Stimulated activated effector memory CD8-positive, alpha-beta T cell treated with anti-CD3 and anti-CD28 coated beads, Interleukin-12 subunit alpha, Interleukin-12 subunit beta, amount 100 ng/mL, for 72 hours (primary cell): ENCODE measurements around the gene NDUFS7.

Experiments used
- ATAC-seq: fragments of 150-1000 bp; cut with Tn5 transposase; 2 replicates; pipeline ENCODE4 v1.10.0; 2021
- DNase-seq, 2 donors: peaks; one replicate each; pipeline ENCODE4 v3.0.0; 2021 to 2022; ENCODE audit warnings: low spot score in 2 of 2
- H3K27ac Mint-ChIP-seq: one replicate; pipeline ENCODE4 v1.8.0; 2022; ENCODE audit warnings: mild to moderate bottlenecking, mixed read lengths
- H3K36me3 Mint-ChIP-seq: one replicate; pipeline ENCODE4 v1.8.0; 2022; ENCODE audit warnings: mild to moderate bottlenecking, mixed read lengths
- H3K4me1 Mint-ChIP-seq: one replicate; pipeline ENCODE4 v1.8.0; 2022; ENCODE audit warnings: mixed read lengths
- H3K4me3 Mint-ChIP-seq: one replicate; pipeline ENCODE4 v1.8.0; 2022; ENCODE audit warnings: mild to moderate bottlenecking, mixed read lengths
- H3K9me3 Mint-ChIP-seq: one replicate; pipeline ENCODE4 v1.8.0; 2022; ENCODE audit warnings: mixed read lengths

NDUFS7 gene

DNA sequence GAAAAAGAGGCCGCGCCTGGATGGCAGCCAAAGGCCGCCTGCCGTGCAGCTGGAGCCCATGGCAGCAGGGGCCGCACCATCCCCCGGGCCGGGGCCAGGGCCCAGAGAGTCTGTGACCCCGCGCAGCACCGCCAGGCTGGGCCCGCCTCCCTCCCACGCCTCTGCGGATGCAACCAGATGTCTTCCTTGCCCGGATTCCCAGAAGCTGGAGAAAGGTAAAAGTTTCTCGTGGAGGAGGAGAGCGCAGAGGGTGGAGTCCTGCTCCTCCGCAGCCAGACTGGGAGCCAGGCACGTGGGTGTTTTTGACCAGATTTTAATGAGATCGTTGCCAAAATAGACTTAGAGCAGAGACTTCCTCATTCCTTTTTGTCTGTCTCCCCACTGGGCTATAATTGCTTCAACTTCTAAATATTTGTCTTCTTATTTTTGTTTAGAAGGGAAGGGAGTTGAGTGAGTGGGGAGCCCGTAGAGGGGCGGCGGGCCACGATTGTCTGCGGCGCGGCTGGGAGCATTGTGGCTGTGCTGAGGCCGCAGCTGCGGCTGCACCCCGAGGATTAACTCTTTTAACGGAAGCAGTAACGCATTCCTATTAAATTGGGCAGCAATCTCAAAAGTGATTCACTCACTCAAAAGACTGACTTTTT is 22.8 kb upstream of the NDUFS7 start:
- Mint-ChIP-seq H3K27ac (no peak overlapping the region), H3K36me3 (peaks cover 78% of the 10 kb centered on the region), H3K9me3 (no peaks in the 10 kb centered on the region), H3K4me1 (peaks cover 29% of the 10 kb centered on the region), H3K4me3 (no peak overlapping the region)
- DNase-seq (no peak), ATAC-seq (no peak)

DNA sequence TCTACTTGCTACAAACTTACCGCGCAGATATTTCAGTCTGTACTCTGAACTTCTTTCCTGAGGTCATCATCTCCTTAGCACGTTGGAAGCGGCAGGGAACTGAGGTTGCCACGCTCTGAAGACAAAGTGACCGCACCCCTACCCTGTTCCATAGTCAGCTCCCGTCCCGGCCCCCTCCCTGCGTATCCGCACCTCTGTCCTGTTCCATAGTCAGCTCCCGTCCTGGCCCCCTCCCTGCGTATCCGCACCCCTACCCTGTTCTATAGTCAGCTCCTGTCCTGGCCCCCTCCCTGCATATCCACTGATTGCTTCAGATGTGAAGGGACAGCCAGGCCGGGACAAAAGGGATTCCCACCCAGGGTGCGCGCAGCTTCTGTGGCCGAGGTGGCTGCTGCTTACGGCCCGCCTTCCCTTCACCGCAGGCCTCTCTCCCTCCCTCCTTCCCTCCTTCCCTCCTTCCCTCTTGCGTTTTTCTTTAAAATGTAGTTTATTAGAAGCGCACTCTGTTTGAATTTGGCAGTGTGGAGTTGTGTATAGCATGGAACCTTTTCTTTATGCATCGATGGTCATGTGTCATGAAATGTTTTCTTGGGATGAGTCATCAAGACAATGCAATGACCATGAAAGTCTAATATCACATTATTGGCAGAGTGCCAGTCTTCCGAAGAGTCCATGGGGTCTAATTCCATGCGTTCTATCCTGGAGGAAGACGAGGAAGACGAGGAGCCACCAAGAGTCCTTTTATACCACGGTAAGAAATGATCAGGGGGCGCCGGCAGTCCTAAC is 21.9 kb upstream of the NDUFS7 start:
- Mint-ChIP-seq H3K27ac (no peak overlapping the region), H3K4me3 (no peak overlapping the region), H3K4me1 (peaks cover 27% of the 10 kb centered on the region), H3K36me3 (peaks cover 76% of the 10 kb centered on the region), H3K9me3 (no peaks in the 10 kb centered on the region)
- DNase-seq (no peak), ATAC-seq (no peak)

DNA sequence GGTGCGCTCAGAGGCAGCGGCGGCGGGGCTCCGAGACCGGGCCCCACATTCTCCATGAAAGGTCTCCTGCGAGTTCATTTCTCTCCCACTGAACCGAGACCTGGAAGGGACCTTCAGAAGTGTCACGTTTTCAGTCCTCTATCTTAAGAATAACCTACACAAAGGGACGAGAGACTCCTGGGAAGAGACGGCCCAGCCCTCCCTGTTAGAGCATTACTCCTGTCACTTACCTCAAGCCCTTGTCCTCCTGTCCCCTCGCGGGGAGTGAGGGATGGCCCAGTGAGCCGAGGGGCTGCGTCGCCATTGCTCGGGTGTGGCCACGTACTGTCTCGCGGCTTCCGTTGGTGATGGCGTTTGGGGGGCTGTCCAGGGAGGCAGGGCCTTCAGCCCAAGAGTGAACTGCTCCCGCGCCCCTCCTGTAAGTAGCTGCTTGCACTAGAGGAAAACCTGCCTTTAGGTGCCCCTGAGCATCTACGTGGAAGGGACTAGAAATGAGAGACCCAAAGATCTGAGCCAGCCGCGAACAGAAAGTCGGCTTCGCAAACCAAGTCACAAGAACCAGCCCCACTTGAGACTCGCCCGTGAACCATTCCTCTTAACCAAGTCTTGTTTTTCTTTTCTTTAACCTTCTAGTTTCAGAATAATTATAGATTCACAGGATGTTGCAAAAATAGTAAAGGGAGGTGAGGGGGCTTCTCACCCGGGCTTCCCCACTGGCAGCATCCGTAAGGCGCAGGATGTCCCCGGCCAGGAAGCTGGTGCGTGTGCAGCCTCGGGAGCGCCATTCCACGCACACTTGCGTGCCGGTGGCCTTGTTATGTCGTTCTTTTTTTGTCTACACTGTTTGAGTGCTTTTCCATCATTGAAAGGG is 21.1 kb upstream of the NDUFS7 start:
- Mint-ChIP-seq H3K4me1 (peaks cover 27% of the 10 kb centered on the region), H3K27ac (peak overlapping the region; percentile 63)
- no peak for ATAC-seq

DNA sequence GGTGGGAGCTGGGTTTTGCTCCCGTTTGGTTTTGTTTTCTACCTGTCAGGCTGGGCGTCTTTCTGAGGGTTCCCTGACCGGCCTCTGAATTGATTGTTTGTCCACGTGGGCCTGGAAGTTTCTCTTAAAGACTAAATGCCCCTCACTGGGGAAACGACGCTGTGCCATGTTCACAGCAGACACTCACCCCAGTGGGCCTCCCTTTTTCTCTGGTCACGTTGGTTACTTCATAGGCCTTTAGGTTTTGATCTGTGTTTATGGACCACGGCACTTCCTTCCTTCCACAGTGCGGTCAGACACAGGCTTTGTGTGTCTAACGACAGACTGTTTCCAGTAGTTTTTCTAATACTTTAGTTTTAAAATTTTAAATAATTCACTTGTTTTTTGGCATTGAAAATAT is 20.1 kb upstream of the NDUFS7 start:
- DNase-seq (no peak), ATAC-seq (peak; percentile 70)
- H3K27ac Mint-ChIP-seq, result peak overlapping the region; percentile 63
- H3K9me3 Mint-ChIP-seq, result no peaks in the 10 kb centered on the region
- H3K36me3 Mint-ChIP-seq, result peaks cover 58% of the 10 kb centered on the region
- H3K4me1 Mint-ChIP-seq, result peaks cover 27% of the 10 kb centered on the region
- peak overlapping the region; percentile 68 for H3K4me3 Mint-ChIP-seq

More for the DNA sequence above, 21.1 kb upstream of the NDUFS7 start:
- H3K4me3 Mint-ChIP-seq, result peak overlapping the region; percentile 68
- DNase-seq, result no peak
- no peaks in the 10 kb centered on the region for H3K9me3 Mint-ChIP-seq
- peaks cover 68% of the 10 kb centered on the region for H3K36me3 Mint-ChIP-seq

DNA sequence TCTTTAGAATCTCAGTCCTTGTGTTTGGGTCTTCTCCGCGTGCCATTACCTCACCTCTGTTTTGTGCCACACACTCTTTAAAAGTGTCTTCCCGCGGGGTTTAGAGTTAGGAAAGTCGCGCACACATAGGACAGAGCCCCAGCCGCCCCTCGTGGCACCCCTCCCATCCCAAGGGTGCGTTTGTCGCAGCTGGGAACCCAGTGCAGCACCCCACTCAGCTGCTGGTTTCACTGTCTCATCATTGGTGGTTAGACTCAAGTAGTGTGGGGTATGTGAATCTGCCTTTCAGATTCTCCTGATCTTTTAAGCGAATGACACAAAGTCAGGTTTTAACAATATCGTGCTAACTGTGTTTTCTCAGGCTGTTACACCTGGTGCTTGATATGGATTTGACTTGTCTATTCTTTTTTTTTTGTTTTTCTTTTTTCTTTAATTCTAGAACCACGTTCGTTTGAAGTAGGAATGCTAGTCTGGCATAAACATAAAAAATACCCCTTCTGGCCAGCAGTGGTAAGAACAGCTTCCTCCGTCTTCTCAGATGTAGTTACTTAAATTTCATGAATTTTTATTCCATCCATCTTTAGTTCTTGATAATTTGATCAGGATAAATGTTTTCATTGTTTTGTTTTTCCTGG is 19.5 kb upstream of the NDUFS7 start:
- no peak for DNase-seq
- H3K4me3 Mint-ChIP-seq, result peak overlapping the region; percentile 68
- peak overlapping the region; percentile 63 for H3K27ac Mint-ChIP-seq
- H3K4me1 Mint-ChIP-seq, result peaks cover 27% of the 10 kb centered on the region
- peaks cover 52% of the 10 kb centered on the region for H3K36me3 Mint-ChIP-seq
- peak; percentile 85 for ATAC-seq
- no peaks in the 10 kb centered on the region for H3K9me3 Mint-ChIP-seq

DNA sequence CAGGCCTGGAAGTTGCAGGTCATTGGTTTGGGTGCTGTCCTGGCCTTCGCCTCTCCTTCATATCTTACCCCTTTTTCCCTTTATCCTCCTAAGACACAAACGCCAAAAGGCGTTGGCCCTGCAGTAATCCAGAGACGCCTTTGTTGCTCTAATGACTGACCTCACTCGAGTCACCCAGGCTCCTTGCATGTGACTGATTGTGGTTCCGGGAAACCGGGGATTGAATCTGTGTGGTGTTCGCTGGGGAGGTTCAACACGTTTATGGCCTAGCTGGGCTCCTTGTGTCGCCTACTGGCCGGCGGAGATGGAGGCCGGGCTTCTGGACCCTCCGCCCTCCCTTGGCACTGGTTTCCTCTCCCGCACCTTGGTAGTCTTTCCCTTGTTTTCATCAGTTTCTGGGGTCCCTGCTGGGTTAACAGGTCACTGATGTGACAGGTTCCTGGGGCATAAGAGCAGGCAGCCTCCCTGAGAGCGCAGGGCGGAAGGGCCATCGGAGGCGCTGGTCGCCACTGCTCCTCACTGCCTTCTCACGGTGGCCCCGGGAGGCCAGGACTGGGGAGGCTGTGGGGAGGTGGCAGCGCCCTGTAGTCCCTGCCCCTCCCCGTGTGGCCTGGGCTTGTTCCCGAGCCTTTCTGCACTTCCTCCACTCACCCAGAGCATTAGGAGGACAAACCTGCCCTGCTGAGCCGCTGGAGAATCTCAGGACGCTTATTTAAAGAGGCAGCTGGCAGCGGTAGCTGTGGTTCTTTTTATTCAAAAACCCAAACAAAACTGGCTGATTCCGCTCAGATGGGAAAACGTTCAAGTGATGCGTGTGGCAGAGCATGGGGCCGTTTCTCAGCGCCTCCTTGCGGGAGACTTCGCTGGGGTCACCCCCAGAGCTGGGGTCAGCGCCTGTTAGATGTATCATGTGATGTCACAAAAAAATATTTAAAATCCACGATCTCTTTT is 18.1 kb upstream of the NDUFS7 start:
- peaks cover 27% of the 10 kb centered on the region for H3K4me1 Mint-ChIP-seq
- DNase-seq, result no peak
- H3K27ac Mint-ChIP-seq, result no peak overlapping the region
- no peak overlapping the region for H3K4me3 Mint-ChIP-seq
- H3K9me3 Mint-ChIP-seq, result no peaks in the 10 kb centered on the region
- peaks cover 52% of the 10 kb centered on the region for H3K36me3 Mint-ChIP-seq
- no peak for ATAC-seq

DNA sequence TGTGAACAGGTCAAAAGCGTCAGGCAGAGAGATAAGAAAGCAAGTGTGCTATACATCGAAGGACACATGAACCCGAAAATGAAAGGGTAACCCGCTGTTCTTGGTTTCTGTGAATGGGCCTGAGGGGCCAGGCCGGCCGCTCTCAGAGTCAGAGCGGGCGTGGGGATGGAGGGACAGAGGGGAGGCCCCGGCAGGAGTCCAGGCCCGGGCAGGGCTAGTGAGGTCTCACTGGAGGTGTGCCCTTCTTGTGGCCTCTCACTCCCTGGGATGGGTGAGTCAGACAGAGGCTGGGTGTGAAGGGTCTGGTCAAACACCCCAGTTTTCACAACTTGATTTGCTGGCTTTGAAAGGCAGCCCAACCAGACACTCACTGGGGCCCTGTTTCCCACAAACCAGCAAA is 17.4 kb upstream of the NDUFS7 start:
- H3K36me3 Mint-ChIP-seq, result peaks cover 56% of the 10 kb centered on the region
- H3K27ac Mint-ChIP-seq, result no peak overlapping the region
- DNase-seq, result no peak
- no peak overlapping the region for H3K4me3 Mint-ChIP-seq
- H3K9me3 Mint-ChIP-seq, result no peaks in the 10 kb centered on the region
- no peak for ATAC-seq
- H3K4me1 Mint-ChIP-seq, result peaks cover 27% of the 10 kb centered on the region

DNA sequence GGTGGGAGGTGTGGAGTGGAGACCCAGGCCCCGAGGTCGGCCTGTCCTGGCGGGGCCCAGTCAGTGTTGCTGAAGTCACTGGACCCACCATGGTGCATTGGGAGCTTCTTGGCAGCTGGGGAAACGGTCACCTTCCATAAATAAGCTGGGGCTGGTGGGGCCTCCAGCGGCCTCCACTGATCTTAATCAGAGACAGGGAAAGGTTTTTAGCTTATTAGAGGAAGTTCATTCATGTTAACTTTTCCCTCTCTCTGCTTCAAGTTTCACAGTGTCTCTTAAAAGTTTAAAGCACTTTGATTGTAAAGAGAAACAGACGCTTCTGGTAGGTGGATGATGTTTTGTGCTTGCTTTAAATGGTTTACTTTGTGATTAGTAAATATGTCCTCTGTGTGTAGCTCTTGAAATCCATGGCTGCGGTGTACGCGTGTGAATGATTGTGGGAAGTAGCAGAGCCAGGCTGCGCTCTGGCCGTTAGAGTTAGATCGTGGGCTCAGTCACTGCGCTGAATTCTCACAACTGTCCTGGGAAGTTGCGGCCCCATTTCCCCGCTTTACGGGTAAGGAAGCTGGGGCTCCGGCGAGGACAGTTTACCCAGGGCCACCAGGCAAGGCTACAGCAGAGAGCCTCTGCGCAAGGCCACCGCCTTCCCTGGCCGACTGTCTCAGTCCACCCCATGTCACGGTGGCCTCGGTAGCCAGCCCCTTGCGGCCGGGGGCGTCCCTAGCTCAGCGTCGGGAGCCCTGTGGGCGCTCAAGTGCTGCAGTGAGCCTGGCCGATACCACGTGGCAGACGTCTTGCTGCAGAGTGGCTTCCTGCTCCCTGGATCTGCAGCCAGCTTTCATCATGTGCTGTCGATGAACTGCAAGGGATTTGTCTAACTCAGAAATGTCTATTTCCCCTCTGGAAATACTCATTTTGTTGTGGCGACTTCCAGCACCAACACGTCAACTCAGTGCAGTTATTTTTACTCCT is 16.5 kb upstream of the NDUFS7 start:
- Mint-ChIP-seq H3K36me3 (peaks cover 56% of the 10 kb centered on the region), H3K27ac (no peak overlapping the region), H3K4me3 (no peak overlapping the region), H3K9me3 (no peaks in the 10 kb centered on the region), H3K4me1 (peaks cover 24% of the 10 kb centered on the region)
- ATAC-seq (no peak), DNase-seq (no peak)

DNA sequence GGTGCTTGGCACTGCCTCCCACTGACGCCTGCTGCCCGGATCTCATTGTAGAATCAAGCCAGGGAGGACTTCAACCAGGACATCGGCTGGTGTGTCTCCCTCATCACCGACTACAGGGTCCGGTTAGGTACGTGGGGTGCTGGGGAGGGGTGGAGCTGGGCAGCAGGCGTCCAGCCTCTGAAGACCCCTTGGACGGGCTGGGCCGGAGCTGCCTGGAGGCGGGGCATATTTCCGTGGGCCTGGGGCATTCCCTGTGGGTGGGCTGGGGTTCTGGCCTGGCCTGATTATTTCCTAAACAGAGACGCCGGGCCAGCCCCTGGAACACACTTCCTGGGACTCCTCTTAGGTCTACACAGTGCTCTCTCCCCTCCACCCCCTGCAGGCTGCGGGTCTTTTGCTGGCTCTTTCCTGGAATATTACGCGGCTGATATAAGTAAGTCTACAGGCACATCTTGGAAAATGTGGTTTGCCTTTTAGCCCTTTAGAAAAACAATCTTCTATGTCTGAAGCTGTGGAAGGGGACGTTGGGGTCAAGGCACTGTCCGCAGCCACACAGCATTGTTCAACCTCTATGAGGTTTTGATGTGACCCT is 14.4 kb upstream of the NDUFS7 start:
- Mint-ChIP-seq H3K9me3 (no peaks in the 10 kb centered on the region), H3K36me3 (peaks cover 53% of the 10 kb centered on the region), H3K27ac (no peak overlapping the region), H3K4me1 (peaks cover 3% of the 10 kb centered on the region), H3K4me3 (no peak overlapping the region)
- ATAC-seq (no peak), DNase-seq (no peak)

DNA sequence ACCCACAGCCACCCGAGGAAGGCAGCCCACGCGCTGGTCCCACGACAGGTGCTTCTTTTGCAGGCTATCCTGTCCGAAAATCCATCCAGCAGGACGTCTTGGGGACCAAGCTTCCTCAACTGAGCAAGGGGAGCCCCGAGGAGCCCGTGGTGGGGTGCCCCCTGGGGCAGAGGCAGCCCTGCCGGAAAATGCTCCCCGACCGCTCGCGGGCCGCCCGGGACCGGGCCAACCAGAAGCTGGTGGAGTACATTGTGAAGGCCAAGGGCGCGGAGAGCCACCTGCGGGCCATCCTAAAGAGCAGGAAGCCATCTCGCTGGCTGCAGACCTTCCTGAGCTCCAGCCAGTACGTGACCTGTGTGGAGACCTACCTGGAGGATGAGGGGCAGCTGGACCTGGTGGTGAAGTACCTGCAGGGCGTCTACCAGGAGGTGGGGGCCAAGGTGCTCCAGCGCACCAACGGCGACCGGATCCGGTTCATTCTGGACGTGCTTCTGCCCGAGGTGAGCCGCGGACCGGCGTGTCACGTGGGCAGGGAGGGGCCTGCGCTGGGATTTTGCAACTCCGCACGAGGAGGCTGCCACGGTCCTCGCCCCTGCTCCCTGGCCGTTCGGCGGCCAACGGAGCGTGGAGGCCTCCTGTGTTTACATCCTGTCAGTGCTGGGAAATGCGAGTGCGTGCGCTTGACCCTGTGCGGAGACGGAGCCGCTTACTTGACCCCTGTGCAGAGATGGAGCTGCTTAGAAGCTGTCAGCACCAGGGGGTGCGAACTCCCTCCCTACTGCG is 12.9 kb upstream of the NDUFS7 start:
- Mint-ChIP-seq H3K4me3 (no peak overlapping the region), H3K9me3 (no peaks in the 10 kb centered on the region), H3K4me1 (no peaks in the 10 kb centered on the region), H3K36me3 (peaks cover 56% of the 10 kb centered on the region), H3K27ac (no peak overlapping the region)
- DNase-seq (no peak), ATAC-seq (no peak)

DNA sequence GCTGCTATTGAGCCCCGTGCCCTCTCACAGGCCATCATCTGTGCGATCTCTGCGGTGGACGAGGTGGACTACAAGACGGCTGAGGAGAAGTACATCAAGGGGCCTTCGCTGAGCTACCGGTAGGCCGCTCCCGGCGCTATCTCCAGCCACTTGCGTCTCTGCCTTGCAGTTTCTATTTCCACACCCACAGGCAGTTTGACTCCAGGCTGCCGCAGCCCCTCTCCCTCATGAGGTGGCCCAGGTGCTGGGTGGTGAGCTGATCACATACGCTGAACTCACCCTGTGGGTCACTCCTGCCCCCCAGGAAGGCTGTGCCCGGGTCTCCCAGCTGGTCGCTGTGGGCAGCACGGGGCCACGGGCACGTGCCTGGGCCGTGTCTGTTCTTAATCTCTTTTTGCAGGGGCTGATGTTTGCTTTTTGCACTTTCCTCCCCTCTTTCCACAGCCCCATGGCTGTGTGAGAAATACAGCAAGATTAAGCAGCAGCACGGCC is 10.6 kb upstream of the NDUFS7 start:
- Mint-ChIP-seq H3K4me1 (no peaks in the 10 kb centered on the region), H3K27ac (no peak overlapping the region), H3K9me3 (no peaks in the 10 kb centered on the region), H3K4me3 (no peak overlapping the region), H3K36me3 (peaks cover 62% of the 10 kb centered on the region)
- DNase-seq, result no peak
- ATAC-seq, result no peak

DNA sequence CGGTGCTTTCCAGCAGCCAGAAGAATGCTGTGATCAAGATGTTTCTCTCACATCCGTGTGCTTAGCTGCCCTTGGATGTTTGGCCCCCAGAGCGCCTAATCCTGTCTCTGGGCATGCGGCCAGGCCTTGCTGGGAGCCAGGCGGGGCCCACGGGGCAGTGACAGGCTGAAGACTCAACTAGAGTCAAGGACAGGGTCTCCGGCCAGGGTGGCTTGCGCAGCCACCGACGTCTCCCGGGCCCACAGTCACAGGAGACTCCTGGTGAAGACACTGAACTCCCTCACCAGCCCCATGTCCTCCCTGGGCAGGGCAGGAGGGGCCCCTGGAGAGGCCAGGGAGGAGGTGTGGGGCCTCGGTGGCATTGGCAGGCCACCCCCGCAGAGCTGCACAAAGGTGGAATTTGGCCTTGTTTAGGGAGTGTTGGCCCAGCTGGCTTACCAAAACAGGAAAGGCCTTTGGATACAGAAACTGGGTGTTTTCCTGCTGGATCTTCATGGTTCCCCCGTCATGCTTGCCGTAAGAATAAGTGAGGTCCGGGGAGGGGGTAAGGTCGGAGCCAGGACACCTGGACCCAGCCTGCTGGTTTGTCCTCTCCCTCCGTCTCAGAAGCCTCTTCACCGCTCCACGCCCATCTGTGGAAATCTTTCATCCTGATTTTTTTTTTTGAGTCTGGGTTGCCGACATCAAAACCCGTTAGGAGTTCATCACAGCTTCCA is 10.0 kb upstream of the NDUFS7 start:
- Mint-ChIP-seq H3K4me1 (no peaks in the 10 kb centered on the region), H3K4me3 (no peak overlapping the region), H3K36me3 (peaks cover 62% of the 10 kb centered on the region), H3K27ac (no peak overlapping the region), H3K9me3 (no peaks in the 10 kb centered on the region)
- no peak for DNase-seq
- ATAC-seq, result no peak
